ENCODE results near the gene ZNF431. TPM values are rescaled to one million over a fixed set of nuclear protein-coding genes. Genes with fewer than 3 reads are reported as not detected.
"Not testable (repeated sequence)": the region's sequence is repeated elsewhere in the genome, so short reads cannot be mapped to it uniquely, and the experiment has no call there.

The ZNF431 gene
- total RNA-seq, result 4.0 and 7.1 TPM in 2 replicates

- peak; percentile 79 for DNase-seq (ENCODE audit: low read depth, low spot score)
These were observed at the start of gene ZNF431 for GRCh38 chr19:21141787-21142464. TSS of gene ZNF431 (plus strand) at chr19:21142040. CDS start at chr19:21142184, 144 bp downstream.

- DNase-seq (ENCODE audit: low read depth, low spot score), result no peak
These were observed 49.7 kb upstream of the ZNF431 start for GRCh38 chr19:21092109-21092508.

GRCh38 chr19:21094347-21095025 lies 47.4 kb upstream of the ZNF431 start:
- DNase-seq (ENCODE audit: low read depth, low spot score), result no peak

GRCh38 chr19:21098291-21098690 lies 43.5 kb upstream of the ZNF431 start:
- DNase-seq (ENCODE audit: low read depth, low spot score), result no peak

- DNase-seq (ENCODE audit: low read depth, low spot score), result no peak
These were observed 40.2 kb upstream of the ZNF431 start for GRCh38 chr19:21101521-21102242.

GRCh38 chr19:21109116-21109515 lies 32.7 kb upstream of the ZNF431 start:
- DNase-seq (ENCODE audit: low read depth, low spot score), result no peak

GRCh38 chr19:21110183-21110582 lies 31.7 kb upstream of the ZNF431 start:
- DNase-seq (ENCODE audit: low read depth, low spot score), result no peak

GRCh38 chr19:21115430-21115829 lies 26.4 kb upstream of the ZNF431 start:
- no peak for DNase-seq (ENCODE audit: low read depth, low spot score)

- DNase-seq (ENCODE audit: low read depth, low spot score), result no peak
These were observed 24.6 kb upstream of the ZNF431 start for GRCh38 chr19:21117041-21117907.

- DNase-seq (ENCODE audit: low read depth, low spot score), result no peak
These were observed 15.8 kb upstream of the ZNF431 start for GRCh38 chr19:21126078-21126477.

- no peak for DNase-seq (ENCODE audit: low read depth, low spot score)
These were observed 14.8 kb upstream of the ZNF431 start for GRCh38 chr19:21127001-21127400.

- DNase-seq (ENCODE audit: low read depth, low spot score), result no peak
These were observed 13.9 kb upstream of the ZNF431 start for GRCh38 chr19:21127898-21128297.

GRCh38 chr19:21128901-21129698 lies 12.7 kb upstream of the ZNF431 start:
- no peak for DNase-seq (ENCODE audit: low read depth, low spot score)

GRCh38 chr19:21130097-21130775 lies 11.6 kb upstream of the ZNF431 start:
- no peak for DNase-seq (ENCODE audit: low read depth, low spot score)

GRCh38 chr19:21133633-21134032 lies 8.2 kb upstream of the ZNF431 start:
- no peak for DNase-seq (ENCODE audit: low read depth, low spot score)

GRCh38 chr19:21134934-21135366 lies 6.9 kb upstream of the ZNF431 start:
- DNase-seq (ENCODE audit: low read depth, low spot score), result no peak

- no peak for DNase-seq (ENCODE audit: low read depth, low spot score)
These were observed 6.4 kb upstream of the ZNF431 start for GRCh38 chr19:21135433-21135832.

- DNase-seq (ENCODE audit: low read depth, low spot score), result no peak
These were observed 3.7 kb upstream of the ZNF431 start for GRCh38 chr19:21138130-21138529.

- DNase-seq (ENCODE audit: low read depth, low spot score), result not testable (repeated sequence)
These were observed 834 bp upstream of the ZNF431 start for GRCh38 chr19:21141006-21141405.

GRCh38 chr19:21143428-21143827 lies 1.6 kb downstream of the ZNF431 start:
- no peak for DNase-seq (ENCODE audit: low read depth, low spot score)

Measured in pulmonary artery endothelial cell (primary cell).